Caco-2 (cell line): Measurements from ENCODE around the gene SMLR1. TPM values are rescaled to one million over a fixed set of nuclear protein-coding genes. Genes with fewer than 3 reads are reported as not detected.
A peak's percentile ranks its signal among the peaks of the same experiment; 100 is the strongest.

Experiments
- BruUV-seq: library from RNA; stranded (reverse); fragments of 400-500 nt; replicated peaks from 2 replicates; lab custom pipeline; 2021; lab: Mats Ljungman, UMichigan
- CTCF ChIA-PET: fragments of 300-600 bp; sonication (Branson Sonifier 250); formaldehyde crosslinking; loops from one replicate; lab custom pipeline; 2022; ENCODE audit warnings: antibody characterized with exemption; lab: Charles Lee
- POLR2A ChIA-PET: fragments of 300-600 bp; sonication (Branson Sonifier 250); formaldehyde crosslinking; loops from one replicate; lab custom pipeline; 2022; ENCODE audit warnings: antibody characterized with exemption; lab: Charles Lee
- DNase-seq, 2 experiments: peaks; one replicate each; pipeline versions ENCODE4 v3.0.0 to v3.0.0-alpha.2; 2020 to 2022
- H3K27me3 ChIP-seq: replicated peaks from 2 replicates; pipeline ENCODE4 v1.6.0; 2011; ENCODE audit warnings: low read length; ENCODE audit not compliant: control insufficient read depth, insufficient read depth
- H3K36me3 ChIP-seq: 2 replicates; pipeline ENCODE4 v1.5.1; 2011; ENCODE audit warnings: low read length; ENCODE audit not compliant: control insufficient read depth, insufficient read depth
- H3K4me1 ChIP-seq: fragments of 250-450 bp; sonication (Bioruptor Pico); 2 replicates; pipeline ENCODE4 v1.5.1; 2020; ENCODE audit warnings: mild to moderate bottlenecking
- H3K4me3 ChIP-seq: 2 replicates; pipeline ENCODE4 v1.5.1; 2011; ENCODE audit warnings: low read depth, mild to moderate bottlenecking, control low read depth, low read length
- H3K9me3 ChIP-seq: fragments of 250-450 bp; sonication (Bioruptor Pico); 2 replicates; pipeline ENCODE4 v1.5.1; 2020; ENCODE audit warnings: mild to moderate bottlenecking, moderate library complexity
- H3K27ac Mint-ChIP-seq: one replicate; pipeline ENCODE4 v1.8.0; 2022; ENCODE audit warnings: mixed read lengths; ENCODE audit not compliant: unreplicated experiment
- H3K27me3 Mint-ChIP-seq: one replicate; pipeline ENCODE4 v1.8.0; 2022; ENCODE audit warnings: mixed read lengths; ENCODE audit not compliant: insufficient read depth, unreplicated experiment
- H3K36me3 Mint-ChIP-seq: one replicate; pipeline ENCODE4 v1.8.0; 2022; ENCODE audit warnings: mild to moderate bottlenecking, mixed read lengths; ENCODE audit not compliant: insufficient read depth, unreplicated experiment
- H3K4me1 Mint-ChIP-seq: one replicate; pipeline ENCODE4 v1.8.0; 2022; ENCODE audit warnings: low read depth, mixed read lengths; ENCODE audit not compliant: unreplicated experiment
- H3K4me3 Mint-ChIP-seq: one replicate; pipeline ENCODE4 v1.8.0; 2022; ENCODE audit warnings: mild to moderate bottlenecking, moderate library complexity, mixed read lengths; ENCODE audit not compliant: unreplicated experiment
- H3K9me3 Mint-ChIP-seq: one replicate; pipeline ENCODE4 v1.8.0; 2022; ENCODE audit warnings: mixed read lengths; ENCODE audit not compliant: unreplicated experiment
- intact Hi-C: fragments of 100-400 bp; cut with micrococcal nuclease; formaldehyde crosslinking; loops from one replicate; pipeline ENCODE4 v1.10.0; 2022; ENCODE audit not compliant: unreplicated experiment
- total RNA-seq: library from RNA; stranded (reverse); gene quantifications from 2 replicates; pipeline ENCODE4 v1.2.3, GENCODE V29; 2022
- TF ChIP-seq, protein P1 (sequence below), 2 experiments: fragments of 200-600 bp in 1 of 2; IDR thresholded peaks; 1 replicate in 1 of 2; 2 replicates in 1 of 2; pipeline versions ENCODE4 v1.5.1 to v1.8.0; 2011 to 2022; ENCODE audit warnings: antibody characterized with exemption in 1 of 2, control low read depth in 1 of 2, inconsistent platforms in 1 of 2, low read depth in 1 of 2, low read length in 1 of 2, mild to moderate bottlenecking in 1 of 2, moderate library complexity in 1 of 2; ENCODE audit not compliant: insufficient read depth in 1 of 2, severe bottlenecking in 1 of 2, unreplicated experiment in 1 of 2

SMLR1 gene
- total RNA-seq, 1 experiment from 2014 or later, result 6.9 TPM

DNA sequence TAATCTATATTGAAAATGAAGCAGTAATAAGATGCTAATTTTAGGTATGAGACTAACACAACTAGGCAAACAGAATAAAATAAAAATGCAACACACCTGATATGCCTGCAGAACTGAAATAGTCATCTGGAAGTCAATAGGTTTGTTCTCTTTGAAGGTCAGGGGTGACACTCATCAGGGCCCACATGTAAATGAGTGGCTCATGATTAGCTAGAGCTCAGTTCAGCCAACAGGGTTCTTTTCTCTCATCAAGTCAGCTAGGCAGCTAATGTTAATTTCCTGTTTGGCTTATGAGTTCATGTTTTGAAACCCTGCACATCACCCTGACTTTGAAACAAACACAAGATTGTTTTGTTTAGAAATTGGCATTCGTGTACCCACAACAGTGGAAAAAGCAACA, 23.8 kb downstream of the SMLR1 start:
- H3K4me1 ChIP-seq, result peaks cover 16% of the 10 kb centered on the region

GRCh38 chr6:130852844-130853554, 25.8 kb downstream of the SMLR1 start:
- Histone ChIP-seq H3K36me3 (no peaks in the 10 kb centered on the region), H3K9me3 (no peaks in the 10 kb centered on the region), H3K27me3 (no peaks in the 10 kb centered on the region), H3K4me3 (no peak overlapping the region), H3K4me1 (peaks cover 21% of the 10 kb centered on the region)
- Mint-ChIP-seq H3K9me3 (no peaks in the 10 kb centered on the region), H3K36me3 (peaks cover 12% of the 10 kb centered on the region), H3K4me3 (peak overlapping the region; percentile 8), H3K27me3 (no peaks in the 10 kb centered on the region), H3K4me1 (peaks cover 12% of the 10 kb centered on the region), H3K27ac (no peak overlapping the region)
- POLR2A ChIA-PET, result no interaction called here
- DNase-seq, result no peak
- CTCF ChIA-PET, result no interaction called here
- intact Hi-C loops, result no loop called here
- TF ChIP-seq, protein P1, sequence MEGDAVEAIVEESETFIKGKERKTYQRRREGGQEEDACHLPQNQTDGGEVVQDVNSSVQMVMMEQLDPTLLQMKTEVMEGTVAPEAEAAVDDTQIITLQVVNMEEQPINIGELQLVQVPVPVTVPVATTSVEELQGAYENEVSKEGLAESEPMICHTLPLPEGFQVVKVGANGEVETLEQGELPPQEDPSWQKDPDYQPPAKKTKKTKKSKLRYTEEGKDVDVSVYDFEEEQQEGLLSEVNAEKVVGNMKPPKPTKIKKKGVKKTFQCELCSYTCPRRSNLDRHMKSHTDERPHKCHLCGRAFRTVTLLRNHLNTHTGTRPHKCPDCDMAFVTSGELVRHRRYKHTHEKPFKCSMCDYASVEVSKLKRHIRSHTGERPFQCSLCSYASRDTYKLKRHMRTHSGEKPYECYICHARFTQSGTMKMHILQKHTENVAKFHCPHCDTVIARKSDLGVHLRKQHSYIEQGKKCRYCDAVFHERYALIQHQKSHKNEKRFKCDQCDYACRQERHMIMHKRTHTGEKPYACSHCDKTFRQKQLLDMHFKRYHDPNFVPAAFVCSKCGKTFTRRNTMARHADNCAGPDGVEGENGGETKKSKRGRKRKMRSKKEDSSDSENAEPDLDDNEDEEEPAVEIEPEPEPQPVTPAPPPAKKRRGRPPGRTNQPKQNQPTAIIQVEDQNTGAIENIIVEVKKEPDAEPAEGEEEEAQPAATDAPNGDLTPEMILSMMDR (IDR thresholded peaks at IDR 0.05; ENCODE audit: insufficient read depth in 1 of 2, low read depth in 1 of 2, low read length in 1 of 2, severe bottlenecking in 1 of 2, unreplicated experiment in 1 of 2), result no peak
- no TSS peak for BruUV-seq

More for the DNA sequence above, 23.8 kb downstream of the SMLR1 start:
- POLR2A ChIA-PET, result no interaction called here
- H3K4me1 Mint-ChIP-seq, result peaks cover 5% of the 10 kb centered on the region
- no peak overlapping the region for H3K4me3 ChIP-seq
- H3K27ac Mint-ChIP-seq, result no peak overlapping the region
- intact Hi-C loops, result no loop called here
- H3K36me3 Mint-ChIP-seq, result peaks cover 6% of the 10 kb centered on the region
- H3K9me3 ChIP-seq, result no peaks in the 10 kb centered on the region
- TF ChIP-seq, protein P1 (IDR thresholded peaks at IDR 0.05; ENCODE audit: insufficient read depth in 1 of 2, low read depth in 1 of 2, low read length in 1 of 2, severe bottlenecking in 1 of 2, unreplicated experiment in 1 of 2), result no peak
- no peaks in the 10 kb centered on the region for H3K9me3 Mint-ChIP-seq
- CTCF ChIA-PET, result no interaction called here
- H3K27me3 ChIP-seq, result no peaks in the 10 kb centered on the region
- no peaks in the 10 kb centered on the region for H3K36me3 ChIP-seq
- H3K4me3 Mint-ChIP-seq, result no peak overlapping the region
- BruUV-seq, result no TSS peak
- DNase-seq, result no peak
- H3K27me3 Mint-ChIP-seq, result no peaks in the 10 kb centered on the region

DNA sequence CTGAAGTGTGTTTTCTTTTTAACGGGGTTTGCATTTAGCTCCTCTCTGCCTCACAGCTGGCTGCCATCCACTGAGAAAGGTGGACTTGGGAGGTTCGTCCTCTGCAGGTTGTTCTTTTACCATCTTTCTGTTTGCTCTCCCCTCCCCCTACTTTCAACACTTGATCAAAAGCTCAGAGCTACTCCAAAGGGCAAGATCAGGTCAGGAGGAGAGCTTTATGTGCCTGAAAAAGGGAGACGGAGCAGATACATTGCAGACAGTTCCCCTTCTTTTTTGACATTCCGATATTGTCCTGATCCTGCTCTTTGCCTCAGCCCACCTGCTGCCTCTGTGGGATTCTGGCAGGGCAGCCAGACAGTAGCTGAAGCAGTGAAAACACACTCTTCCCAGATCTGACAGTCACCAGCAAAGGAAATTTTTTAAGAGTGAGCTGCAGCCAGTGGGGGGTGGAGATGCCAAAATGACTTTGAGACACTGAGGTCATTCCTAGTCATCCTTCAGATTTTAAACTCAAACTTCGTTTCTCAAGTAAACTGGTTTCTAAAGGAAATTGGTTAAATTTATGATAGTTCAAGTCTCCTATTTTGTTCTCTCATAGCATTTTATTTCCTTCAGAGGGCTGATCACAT, 26.5 kb downstream of the SMLR1 start:
- H3K27ac Mint-ChIP-seq, result no peak overlapping the region
- peak overlapping the region; percentile 8 for H3K4me3 Mint-ChIP-seq

More for the DNA sequence above, 26.5 kb downstream of the SMLR1 start:
- ChIA-PET POLR2A (no interaction called here), CTCF (interaction anchor here (0.5 kb wide), 1 partner anchor 487 kb away, joined by 4 read pairs; no protein-coding TSS in a partner anchor)
- peaks cover 25% of the 10 kb centered on the region for H3K4me1 ChIP-seq
- no peaks in the 10 kb centered on the region for H3K36me3 ChIP-seq
- H3K4me3 ChIP-seq, result no peak overlapping the region
- no peaks in the 10 kb centered on the region for H3K27me3 ChIP-seq
- H3K9me3 Mint-ChIP-seq, result no peaks in the 10 kb centered on the region
- TF ChIP-seq, protein P1 (IDR thresholded peaks at IDR 0.05; ENCODE audit: insufficient read depth in 1 of 2, low read depth in 1 of 2, low read length in 1 of 2, severe bottlenecking in 1 of 2, unreplicated experiment in 1 of 2), result no peak
- peaks cover 18% of the 10 kb centered on the region for H3K4me1 Mint-ChIP-seq
- DNase-seq, result peak in 1 of 2 experiments; percentile 40
- intact Hi-C loops, result no loop called here
- BruUV-seq, result no TSS peak
- H3K27me3 Mint-ChIP-seq, result no peaks in the 10 kb centered on the region
- peaks cover 15% of the 10 kb centered on the region for H3K36me3 Mint-ChIP-seq
- H3K9me3 ChIP-seq, result no peaks in the 10 kb centered on the region
